ENCODE results near the gene CRIP3. TPM values are rescaled to one million over a fixed set of nuclear protein-coding genes. Genes with fewer than 3 reads are reported as not detected.

CRIP3 gene
- total and polyA plus RNA-seq, 2 of the 8 experiments (the other 6 are each of a cell fraction or from before 2014, with no cell fraction given), result 34.0 to 46.3 TPM

- no peak for TF ChIP-seq CHD7 (IDR thresholded peaks at IDR 0.05; ENCODE audit: insufficient replicate concordance, low read length)
- TF ChIP-seq YY1 (IDR thresholded peaks at IDR 0.05; ENCODE audit: low read depth, low read length), result 0 out of 2 replicates have a peak, but pooled peaks have one; percentile 25
- TF ChIP-seq TEAD4 (IDR thresholded peaks at IDR 0.05; ENCODE audit: low read depth, low read length), result 0 out of 2 replicates have a peak, but pooled peaks have one; percentile 5
- TF ChIP-seq SIN3A (conservative IDR thresholded peaks at IDR 0.05 in 1 of 2, IDR thresholded peaks at IDR 0.05 in 1 of 2; ENCODE audit: low read depth in 1 of 2, low read length in 2 of 2), result peak in 1 of 2 experiments; percentile 61; a peak in 1 of 4 replicates
- no peak for TF ChIP-seq SRF (IDR thresholded peaks at IDR 0.05; ENCODE audit: low read depth, low read length)
- no peak for TF ChIP-seq CHD1 (IDR thresholded peaks at IDR 0.05; ENCODE audit: low read depth, low read length)
- TF ChIP-seq RFX5 (IDR thresholded peaks at IDR 0.05; ENCODE audit: borderline replicate concordance, low read depth, low read length), result no peak
- TF ChIP-seq SIX5 (IDR thresholded peaks at IDR 0.05; ENCODE audit: low read depth, low read length), result no peak
- no peak for TF ChIP-seq CBX8 (IDR thresholded peaks at IDR 0.05; ENCODE audit: borderline replicate concordance, low read depth, low read length)
- no peak for TF ChIP-seq SP1 (IDR thresholded peaks at IDR 0.05; ENCODE audit: low read depth, low read length)
These were observed at the start of gene CRIP3 (continued) for GRCh38 chr6:43308101-43308989.
